DND-41 (cell line): ENCODE results near the gene KLF6.
A peak's percentile ranks its signal among the peaks of the same experiment; 100 is the strongest.

Experiments
- ATAC-seq: fragments of 200-7000 bp; cut with Tn5 transposase; 3 replicates; pipeline ENCODE4 v1.9.1; 2021; ENCODE audit warnings: low read depth; ENCODE audit not compliant: insufficient read depth
- DNase-seq: peaks from one replicate; pipeline ENCODE4 v3.0.0-alpha.2; 2020
- H2AFZ ChIP-seq: 2 replicates; pipeline ENCODE4 v1.6.0; 2012; ENCODE audit warnings: low read depth, low read length
- H3K27ac ChIP-seq: 2 replicates; pipeline ENCODE4 v1.5.1; 2012; ENCODE audit warnings: low read length, inconsistent platforms
- H3K27me3 ChIP-seq: fragments of 200-600 bp; sonication (generic); 2 replicates; pipeline ENCODE4 v1.6.0; 2012; ENCODE audit warnings: low read length, mild to moderate bottlenecking, inconsistent platforms; ENCODE audit not compliant: insufficient read depth, poor library complexity
- H3K36me3 ChIP-seq: 2 replicates; pipeline ENCODE4 v1.5.1; 2012; ENCODE audit warnings: low read length, inconsistent platforms; ENCODE audit not compliant: insufficient read depth
- H3K4me1 ChIP-seq: 2 replicates; pipeline ENCODE4 v1.5.1; 2012; ENCODE audit warnings: mild to moderate bottlenecking, low read length; ENCODE audit not compliant: insufficient read depth
- H3K4me2 ChIP-seq: 2 replicates; pipeline ENCODE4 v1.6.0; 2012; ENCODE audit warnings: mild to moderate bottlenecking, moderate library complexity, low read length, inconsistent platforms; ENCODE audit not compliant: insufficient read depth
- H3K4me3 ChIP-seq, 2 experiments: fragments of 200-600 bp in 1 of 2; shearing (Covaris generic) in 1 of 2; 2 replicates each; pipeline ENCODE4 v1.5.1; 2012 to 2016; ENCODE audit warnings: inconsistent platforms in 2 of 2, low read length in 2 of 2, mild to moderate bottlenecking in 2 of 2, low read depth in 1 of 2, moderate library complexity in 1 of 2
- H3K79me2 ChIP-seq: 2 replicates; pipeline ENCODE4 v1.6.0; 2012; ENCODE audit warnings: low read length, inconsistent platforms; ENCODE audit not compliant: insufficient read depth
- H3K9ac ChIP-seq: 2 replicates; pipeline ENCODE4 v1.6.0; 2012; ENCODE audit warnings: low read depth, mild to moderate bottlenecking, inconsistent platforms, low read length, moderate library complexity
- H3K9me3 ChIP-seq: 2 replicates; pipeline ENCODE4 v1.5.1; 2012; ENCODE audit warnings: low read length, moderate library complexity, mild to moderate bottlenecking, inconsistent platforms; ENCODE audit not compliant: insufficient read depth, severe bottlenecking
- H4K20me1 ChIP-seq: 2 replicates; pipeline ENCODE4 v1.6.0; 2012; ENCODE audit warnings: low read length; ENCODE audit not compliant: insufficient read depth
- CTCF ChIP-seq: IDR thresholded peaks from 2 replicates; pipeline ENCODE4 v1.5.1; 2012; ENCODE audit warnings: borderline replicate concordance, low read length, moderate library complexity, mild to moderate bottlenecking; ENCODE audit not compliant: poor library complexity, severe bottlenecking; ENCODE audit errors: extremely low read depth
- EZH2 ChIP-seq: IDR thresholded peaks from 3 replicates; pipeline ENCODE4 v1.6.1; 2012; ENCODE audit warnings: borderline replicate concordance, low read depth, mild to moderate bottlenecking, moderate library complexity, low read length, inconsistent platforms; ENCODE audit not compliant: severe bottlenecking

The KLF6 gene

GRCh38 chr10:3803295-3803926, 18.4 kb upstream of the KLF6 start:
- H3K79me2 ChIP-seq: no peaks in the 10 kb centered on the region
- no peaks in the 10 kb centered on the region for H3K9me3 ChIP-seq
- no peaks in the 10 kb centered on the region for H3K36me3 ChIP-seq
- DNase-seq (no peak), ATAC-seq (no peak)
- H3K9ac ChIP-seq: peak overlapping the region; percentile 69
- H3K4me1 ChIP-seq: peaks cover 73% of the 10 kb centered on the region
- TF ChIP-seq CTCF (no peak), EZH2 (no peak)
- no peak overlapping the region for H3K4me3 ChIP-seq
- H3K27ac ChIP-seq: peak overlapping the region; percentile 95
- no peak overlapping the region for H3K4me2 ChIP-seq
- no peaks in the 10 kb centered on the region for H3K27me3 ChIP-seq
- H2AFZ ChIP-seq: no peak overlapping the region
- H4K20me1 ChIP-seq: no peaks in the 10 kb centered on the region

GRCh38 chr10:3802526-3803265, 17.7 kb upstream of the KLF6 start:
- H3K9me3 ChIP-seq: no peaks in the 10 kb centered on the region
- H3K27me3 ChIP-seq: no peaks in the 10 kb centered on the region
- H3K4me1 ChIP-seq: peaks cover 70% of the 10 kb centered on the region
- H3K9ac ChIP-seq: peak overlapping the region; percentile 69
- ATAC-seq: no peak
- no peaks in the 10 kb centered on the region for H4K20me1 ChIP-seq
- no peak for TF ChIP-seq CTCF
- TF ChIP-seq EZH2: no peak
- no peak overlapping the region for H2AFZ ChIP-seq
- no peak overlapping the region for H3K4me3 ChIP-seq
- H3K27ac ChIP-seq: peak overlapping the region; percentile 95
- no peak overlapping the region for H3K4me2 ChIP-seq
- H3K36me3 ChIP-seq: no peaks in the 10 kb centered on the region
- no peak for DNase-seq
- no peaks in the 10 kb centered on the region for H3K79me2 ChIP-seq

GRCh38 chr10:3801558-3802192, 16.7 kb upstream of the KLF6 start:
- H3K27me3 ChIP-seq: no peaks in the 10 kb centered on the region
- no peaks in the 10 kb centered on the region for H3K9me3 ChIP-seq
- no peaks in the 10 kb centered on the region for H3K79me2 ChIP-seq
- peak overlapping the region; percentile 95 for H3K27ac ChIP-seq
- no peak overlapping the region for H2AFZ ChIP-seq
- DNase-seq (no peak), ATAC-seq (no peak)
- no peak overlapping the region for H3K4me2 ChIP-seq
- H4K20me1 ChIP-seq: no peaks in the 10 kb centered on the region
- no peak for TF ChIP-seq CTCF
- TF ChIP-seq EZH2: no peak
- no peak overlapping the region for H3K4me3 ChIP-seq
- H3K36me3 ChIP-seq: no peaks in the 10 kb centered on the region
- peaks cover 62% of the 10 kb centered on the region for H3K4me1 ChIP-seq
- H3K9ac ChIP-seq: no peak overlapping the region
